Thyroid gland (tissue), 4 donors: Measurements from ENCODE around the gene PNPLA1.

Experiments used
- POLR2A ChIP-seq, 2 donors: fragments of 450-650 bp; IDR thresholded peaks; one replicate each; pipeline ENCODE4 v1.6.1; 2017; ENCODE audit warnings: antibody characterized with exemption in 2 of 2, mild to moderate bottlenecking in 2 of 2, moderate library complexity in 1 of 2
- TF ChIP-seq, protein P1 (sequence below), 6 experiments: fragments of 200-600 bp in 3 of 6; fragments of 450-650 bp in 3 of 6; sonication (generic) in 3 of 6; IDR thresholded peaks; one replicate each; pipeline ENCODE4 v1.5.1; 2016 to 2019; ENCODE audit warnings: antibody characterized with exemption in 6 of 6, mild to moderate bottlenecking in 2 of 6, inconsistent platforms in 1 of 6, moderate library complexity in 1 of 6

DNA sequence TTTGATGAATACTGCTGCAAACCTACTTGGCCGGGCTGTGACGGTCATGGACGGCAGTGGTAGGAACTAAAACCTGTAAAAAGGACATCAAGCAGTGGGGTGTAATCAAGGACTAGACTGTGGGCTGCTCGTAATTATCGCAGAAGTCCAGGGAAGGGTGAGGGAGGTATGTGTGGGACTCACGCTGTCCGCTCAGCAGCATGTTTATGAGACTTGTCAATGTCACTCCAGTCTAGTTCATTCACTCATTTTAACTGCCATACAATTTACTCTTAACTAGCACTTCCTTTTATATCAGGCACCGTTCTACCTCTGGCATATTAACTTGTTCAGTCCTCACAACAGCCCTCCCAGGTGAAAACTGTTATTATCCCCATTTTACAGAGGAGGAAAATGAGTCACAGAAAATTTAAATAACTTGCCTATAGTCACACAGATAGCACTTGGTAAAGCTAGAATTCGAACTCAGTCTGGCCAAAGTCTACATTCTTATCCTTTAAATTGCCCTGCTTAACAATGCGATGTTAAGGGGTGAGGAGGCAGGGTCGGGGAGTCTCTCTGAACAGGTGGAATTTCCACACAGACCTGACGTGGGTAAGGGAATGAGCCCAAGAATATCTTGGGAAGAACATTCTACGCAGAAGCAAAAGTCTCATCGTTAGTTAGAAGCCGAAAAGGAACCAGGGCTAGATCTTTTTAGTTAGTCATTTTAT lies 4.1 kb downstream of the PNPLA1 start:
- TF ChIP-seq, protein P1, sequence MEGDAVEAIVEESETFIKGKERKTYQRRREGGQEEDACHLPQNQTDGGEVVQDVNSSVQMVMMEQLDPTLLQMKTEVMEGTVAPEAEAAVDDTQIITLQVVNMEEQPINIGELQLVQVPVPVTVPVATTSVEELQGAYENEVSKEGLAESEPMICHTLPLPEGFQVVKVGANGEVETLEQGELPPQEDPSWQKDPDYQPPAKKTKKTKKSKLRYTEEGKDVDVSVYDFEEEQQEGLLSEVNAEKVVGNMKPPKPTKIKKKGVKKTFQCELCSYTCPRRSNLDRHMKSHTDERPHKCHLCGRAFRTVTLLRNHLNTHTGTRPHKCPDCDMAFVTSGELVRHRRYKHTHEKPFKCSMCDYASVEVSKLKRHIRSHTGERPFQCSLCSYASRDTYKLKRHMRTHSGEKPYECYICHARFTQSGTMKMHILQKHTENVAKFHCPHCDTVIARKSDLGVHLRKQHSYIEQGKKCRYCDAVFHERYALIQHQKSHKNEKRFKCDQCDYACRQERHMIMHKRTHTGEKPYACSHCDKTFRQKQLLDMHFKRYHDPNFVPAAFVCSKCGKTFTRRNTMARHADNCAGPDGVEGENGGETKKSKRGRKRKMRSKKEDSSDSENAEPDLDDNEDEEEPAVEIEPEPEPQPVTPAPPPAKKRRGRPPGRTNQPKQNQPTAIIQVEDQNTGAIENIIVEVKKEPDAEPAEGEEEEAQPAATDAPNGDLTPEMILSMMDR (IDR thresholded peaks at IDR 0.05): no peak
- TF ChIP-seq POLR2A (IDR thresholded peaks at IDR 0.05): no peak
